HG03442 (cell line): ENCODE data around the gene PRICKLE2.

Experiments
- ATAC-seq: cut with Tn5 transposase; IDR thresholded peaks from one replicate; pipeline ENCODE4 v1.9.1; 2021; ENCODE audit warnings: mild to moderate bottlenecking, moderate library complexity; ENCODE audit not compliant: unreplicated experiment

Gene PRICKLE2

GRCh38 chr3:64251019-64251418 lies 25.8 kb upstream of the PRICKLE2 start:
- no peak for ATAC-seq

GRCh38 chr3:64247991-64248646 lies 22.9 kb upstream of the PRICKLE2 start:
- no peak for ATAC-seq

GRCh38 chr3:64244011-64244942 lies 19.0 kb upstream of the PRICKLE2 start:
- ATAC-seq: peak; percentile 66

- no peak for ATAC-seq
Observed at GRCh38 chr3:64242435-64242834, 17.2 kb upstream of the PRICKLE2 start.

- no peak for ATAC-seq
Observed at GRCh38 chr3:64240959-64241358, 15.7 kb upstream of the PRICKLE2 start.

- no peak for ATAC-seq
Observed at GRCh38 chr3:64240396-64240795, 15.1 kb upstream of the PRICKLE2 start.

GRCh38 chr3:64239841-64240240 lies 14.6 kb upstream of the PRICKLE2 start:
- no peak for ATAC-seq

GRCh38 chr3:64238971-64239667 lies 13.9 kb upstream of the PRICKLE2 start:
- no peak for ATAC-seq

- no peak for ATAC-seq
Observed at GRCh38 chr3:64237083-64237482, 11.8 kb upstream of the PRICKLE2 start.

GRCh38 chr3:64235605-64236004 lies 10.3 kb upstream of the PRICKLE2 start:
- no peak for ATAC-seq

- no peak for ATAC-seq
Observed at GRCh38 chr3:64234571-64234970, 9.3 kb upstream of the PRICKLE2 start.

- no peak for ATAC-seq
Observed at GRCh38 chr3:64232821-64233220, 7.6 kb upstream of the PRICKLE2 start.

- ATAC-seq: no peak
Observed at GRCh38 chr3:64229903-64230302, 4.6 kb upstream of the PRICKLE2 start.

GRCh38 chr3:64228110-64228509 lies 2.8 kb upstream of the PRICKLE2 start:
- ATAC-seq: no peak

GRCh38 chr3:64226730-64227129 lies 1.5 kb upstream of the PRICKLE2 start:
- ATAC-seq: no peak

GRCh38 chr3:64225695-64226499 lies 631 bp upstream of the PRICKLE2 start:
- peak; percentile 5 for ATAC-seq

- no peak for ATAC-seq
Observed at GRCh38 chr3:64223791-64224745, 1.2 kb downstream of the PRICKLE2 start.

- no peak for ATAC-seq
Observed at GRCh38 chr3:64222501-64223111, 2.7 kb downstream of the PRICKLE2 start.

- ATAC-seq: no peak
Observed at GRCh38 chr3:64221571-64222257, 3.6 kb downstream of the PRICKLE2 start.
